ENCODE measurements around the gene CLGN.

The CLGN gene

DNA sequence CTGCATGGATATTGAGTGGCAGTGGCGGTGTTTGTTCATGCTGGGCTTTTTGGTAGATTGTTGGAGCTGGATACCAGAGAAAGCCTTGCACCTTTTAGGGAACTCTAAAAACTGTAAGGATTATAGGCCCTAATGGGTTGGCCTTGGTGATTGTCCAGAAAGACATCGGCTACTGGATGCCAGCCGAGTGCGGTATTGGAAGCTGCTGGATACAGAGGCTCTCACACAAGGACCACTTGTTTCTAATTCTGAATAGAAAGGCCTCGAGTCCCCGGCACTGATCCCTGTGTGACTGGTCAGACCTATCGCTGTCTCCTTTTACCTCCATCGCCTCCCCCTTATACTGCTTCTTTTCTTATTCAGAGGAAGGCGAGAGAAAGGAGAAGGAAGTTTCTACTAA is 81.3 kb downstream of the CLGN start:
- no peak overlapping the region for H3K27ac ChIP-seq
- TF ChIP-seq, protein P1, sequence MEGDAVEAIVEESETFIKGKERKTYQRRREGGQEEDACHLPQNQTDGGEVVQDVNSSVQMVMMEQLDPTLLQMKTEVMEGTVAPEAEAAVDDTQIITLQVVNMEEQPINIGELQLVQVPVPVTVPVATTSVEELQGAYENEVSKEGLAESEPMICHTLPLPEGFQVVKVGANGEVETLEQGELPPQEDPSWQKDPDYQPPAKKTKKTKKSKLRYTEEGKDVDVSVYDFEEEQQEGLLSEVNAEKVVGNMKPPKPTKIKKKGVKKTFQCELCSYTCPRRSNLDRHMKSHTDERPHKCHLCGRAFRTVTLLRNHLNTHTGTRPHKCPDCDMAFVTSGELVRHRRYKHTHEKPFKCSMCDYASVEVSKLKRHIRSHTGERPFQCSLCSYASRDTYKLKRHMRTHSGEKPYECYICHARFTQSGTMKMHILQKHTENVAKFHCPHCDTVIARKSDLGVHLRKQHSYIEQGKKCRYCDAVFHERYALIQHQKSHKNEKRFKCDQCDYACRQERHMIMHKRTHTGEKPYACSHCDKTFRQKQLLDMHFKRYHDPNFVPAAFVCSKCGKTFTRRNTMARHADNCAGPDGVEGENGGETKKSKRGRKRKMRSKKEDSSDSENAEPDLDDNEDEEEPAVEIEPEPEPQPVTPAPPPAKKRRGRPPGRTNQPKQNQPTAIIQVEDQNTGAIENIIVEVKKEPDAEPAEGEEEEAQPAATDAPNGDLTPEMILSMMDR (conservative IDR thresholded peaks at IDR 0.05) = no peak

GRCh38 chr4:140344621-140345020 is 82.8 kb downstream of the CLGN start:
- TF ChIP-seq, protein P1 (conservative IDR thresholded peaks at IDR 0.05) = no peak
- H3K27ac ChIP-seq = peak overlapping the region; percentile 81

- peak overlapping the region; percentile 81 for H3K27ac ChIP-seq
- TF ChIP-seq, protein P1 (conservative IDR thresholded peaks at IDR 0.05) = no peak
Measured at GRCh38 chr4:140344101-140344500, 83.3 kb downstream of the CLGN start.

GRCh38 chr4:140343303-140343702 is 84.1 kb downstream of the CLGN start:
- H3K27ac ChIP-seq = peak overlapping the region; percentile 81
- TF ChIP-seq, protein P1 (conservative IDR thresholded peaks at IDR 0.05) = no peak

DNA sequence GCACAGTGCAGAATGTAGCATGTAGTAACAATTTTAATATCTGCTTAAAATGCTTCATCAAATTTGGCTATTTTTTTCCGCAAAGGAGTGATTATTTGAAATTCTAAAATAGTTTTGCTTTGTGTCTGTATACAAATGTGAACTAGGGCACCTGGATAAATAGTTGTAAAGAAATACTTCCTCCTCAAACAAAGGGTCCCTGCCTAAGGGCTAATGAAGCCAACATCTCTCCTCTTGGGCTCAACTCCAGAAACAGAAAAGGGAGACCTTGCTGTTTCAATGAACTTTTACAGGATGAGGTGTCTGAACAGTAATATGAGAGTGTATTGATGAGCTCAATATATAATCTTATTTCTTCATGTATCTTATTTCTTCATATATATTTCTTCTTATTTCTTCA is 84.8 kb downstream of the CLGN start:
- TF ChIP-seq, protein P1 (conservative IDR thresholded peaks at IDR 0.05) = no peak
- H3K27ac ChIP-seq = peak overlapping the region; percentile 81
